RCC 7860 (cell line): ENCODE measurements around the gene PPFIA2.
"Not testable (repeated sequence)": the region's sequence is repeated elsewhere in the genome, so short reads cannot be mapped to it uniquely, and the experiment has no call there.

Experiments
- DNase-seq: peaks from one replicate; pipeline ENCODE4 v3.0.0-alpha.2; 2015; ENCODE audit warnings: low spot score
- FAIRE-seq: peaks from 2 replicates; lab custom pipeline; 2012; peaks lifted over from hg19 to GRCh38; lab: Jason Lieb, UNC

Gene PPFIA2

GRCh38 chr12:81670759-81671158 is 88.4 kb downstream of the PPFIA2 start:
- FAIRE-seq, result no peak

GRCh38 chr12:81668475-81668874 is 90.7 kb downstream of the PPFIA2 start:
- FAIRE-seq, result peak; percentile 88
- peak; percentile 86 for DNase-seq

More at GRCh38 chr12:81670759-81671158, 88.4 kb downstream of the PPFIA2 start:
- no peak for DNase-seq

GRCh38 chr12:81659310-81659709 is 99.8 kb downstream of the PPFIA2 start:
- not testable (repeated sequence) for FAIRE-seq, DNase-seq

GRCh38 chr12:81644503-81644902 is 114.6 kb downstream of the PPFIA2 start:
- peak; percentile 31 for DNase-seq
- peak; percentile 84 for FAIRE-seq

GRCh38 chr12:81639196-81639595 is 120.0 kb downstream of the PPFIA2 start:
- DNase-seq (no peak), FAIRE-seq (no peak)

GRCh38 chr12:81633127-81633526 is 126.0 kb downstream of the PPFIA2 start:
- no peak for DNase-seq
- FAIRE-seq, result no peak

GRCh38 chr12:81627336-81628189 is 131.6 kb downstream of the PPFIA2 start:
- peak; percentile 76 for FAIRE-seq
- DNase-seq, result peak; percentile 23

GRCh38 chr12:81626406-81626805 is 132.7 kb downstream of the PPFIA2 start:
- DNase-seq (no peak), FAIRE-seq (no peak)

GRCh38 chr12:81617915-81618314 is 141.2 kb downstream of the PPFIA2 start:
- DNase-seq (no peak), FAIRE-seq (no peak)

GRCh38 chr12:81615026-81615588 is 144.0 kb downstream of the PPFIA2 start:
- FAIRE-seq (no peak), DNase-seq (no peak)

- FAIRE-seq, result no peak
- no peak for DNase-seq
Observed at GRCh38 chr12:81610955-81611889, 147.9 kb downstream of the PPFIA2 start.

GRCh38 chr12:81597928-81598604 is 161.1 kb downstream of the PPFIA2 start:
- FAIRE-seq (no peak), DNase-seq (no peak)

- no peak for FAIRE-seq
- no peak for DNase-seq
Observed at GRCh38 chr12:81596558-81596957, 162.6 kb downstream of the PPFIA2 start.

- FAIRE-seq (no peak), DNase-seq (no peak)
Observed at GRCh38 chr12:81591256-81591655, 167.9 kb downstream of the PPFIA2 start.

- not testable (repeated sequence) for FAIRE-seq, DNase-seq
Observed at GRCh38 chr12:81590703-81591102, 168.4 kb downstream of the PPFIA2 start.

- FAIRE-seq (no peak), DNase-seq (no peak)
Observed at GRCh38 chr12:81588235-81589008, 170.7 kb downstream of the PPFIA2 start.

GRCh38 chr12:81585787-81586186 is 173.4 kb downstream of the PPFIA2 start:
- no peak for FAIRE-seq

GRCh38 chr12:81573228-81573627 is 185.9 kb downstream of the PPFIA2 start:
- no peak for DNase-seq

More at GRCh38 chr12:81585787-81586186, 173.4 kb downstream of the PPFIA2 start:
- no peak for DNase-seq

GRCh38 chr12:81572411-81572810 is 186.7 kb downstream of the PPFIA2 start:
- FAIRE-seq (no peak), DNase-seq (no peak)

More at GRCh38 chr12:81573228-81573627, 185.9 kb downstream of the PPFIA2 start:
- no peak for FAIRE-seq

GRCh38 chr12:81570234-81570633 is 188.9 kb downstream of the PPFIA2 start:
- FAIRE-seq, result no peak

More at GRCh38 chr12:81570234-81570633, 188.9 kb downstream of the PPFIA2 start:
- DNase-seq, result no peak
